Neural cell (in vitro differentiated cells): ENCODE measurements around the gene HS6ST1. TPM values are rescaled to one million over a fixed set of nuclear protein-coding genes. Genes with fewer than 3 reads are reported as not detected.

Experiments
- H2AFZ ChIP-seq: fragments of 200-600, 300-800 bp; sonication (generic), shearing (Covaris generic); 2 replicates; pipeline ENCODE4 v1.6.0; 2014; ENCODE audit warnings: low read depth, mild to moderate bottlenecking, antibody characterized with exemption, low read length, moderate library complexity
- H3F3A ChIP-seq: fragments of 200-600 bp; shearing (Covaris generic); 2 replicates; pipeline ENCODE4 v1.6.1; 2016; ENCODE audit warnings: mild to moderate bottlenecking, moderate library complexity, mixed read lengths, antibody characterized with exemption, low read length; ENCODE audit not compliant: insufficient read depth, poor library complexity, severe bottlenecking
- H3K27ac ChIP-seq: fragments of 200-600, 300-800 bp; sonication (generic), shearing (Covaris generic); 2 replicates; pipeline ENCODE4 v1.5.1; 2014; ENCODE audit warnings: mild to moderate bottlenecking, low read length, moderate library complexity
- H3K27me3 ChIP-seq: fragments of 300-800, 200-600 bp; sonication (generic), shearing (Covaris generic); 2 replicates; pipeline ENCODE4 v1.6.0; 2014; ENCODE audit warnings: mild to moderate bottlenecking, low read depth, low read length, moderate library complexity; ENCODE audit not compliant: insufficient read depth
- H3K36me3 ChIP-seq: fragments of 300-800, 200-600 bp; sonication (generic), shearing (Covaris generic); 2 replicates; pipeline ENCODE4 v1.5.1; 2014; ENCODE audit warnings: mild to moderate bottlenecking, antibody characterized with exemption, low read length, moderate library complexity; ENCODE audit not compliant: insufficient read depth
- H3K4me2 ChIP-seq: fragments of 300-800, 200-600 bp; sonication (generic), shearing (Covaris generic); 2 replicates; pipeline ENCODE4 v1.6.0; 2014; ENCODE audit warnings: mild to moderate bottlenecking, low read length
- H3K4me3 ChIP-seq: fragments of 300-800, 200-600 bp; sonication (generic), shearing (Covaris generic); 2 replicates; pipeline ENCODE4 v1.5.1; 2014; ENCODE audit warnings: mild to moderate bottlenecking, low read length, moderate library complexity
- H3K79me2 ChIP-seq: fragments of 200-600 bp; shearing (Covaris generic); replicated peaks from 2 replicates; pipeline ENCODE4 v1.6.0; 2014; ENCODE audit warnings: mild to moderate bottlenecking, low read length, moderate library complexity; ENCODE audit not compliant: insufficient read depth
- H3K9ac ChIP-seq: fragments of 300-800, 200-600 bp; sonication (generic), shearing (Covaris generic); 2 replicates; pipeline ENCODE4 v1.6.1; 2016; ENCODE audit warnings: mild to moderate bottlenecking, low read length, mixed read lengths
- H3K9me2 ChIP-seq: fragments of 200-600 bp; shearing (Covaris generic); 2 replicates; pipeline ENCODE4 v1.6.1; 2016; ENCODE audit warnings: mild to moderate bottlenecking, low read length, mixed read lengths; ENCODE audit not compliant: insufficient read depth
- H3K9me3 ChIP-seq: fragments of 200-600, 300-800 bp; sonication (generic), shearing (Covaris generic); 2 replicates; pipeline ENCODE4 v1.6.1; 2016; ENCODE audit warnings: mild to moderate bottlenecking, mixed run types, low read length, moderate library complexity, mixed read lengths
- H4K20me1 ChIP-seq: fragments of 200-600 bp; shearing (Covaris generic); 2 replicates; pipeline ENCODE4 v1.6.1; 2016; ENCODE audit warnings: mild to moderate bottlenecking, mixed run types; ENCODE audit not compliant: insufficient read depth
- EP300 ChIP-seq: fragments of 450-650 bp; conservative IDR thresholded peaks from 2 replicates; pipeline ENCODE4 v1.6.1; 2014; ENCODE audit warnings: antibody characterized with exemption, mild to moderate bottlenecking, moderate library complexity; ENCODE audit not compliant: poor library complexity, severe bottlenecking
- EZH2 ChIP-seq: fragments of 200-600, 300-800 bp; shearing (Covaris generic), sonication (generic); IDR thresholded peaks from 2 replicates; pipeline ENCODE4 v1.6.1; 2014; ENCODE audit warnings: antibody characterized with exemption, low read length, borderline replicate concordance, mild to moderate bottlenecking; ENCODE audit not compliant: insufficient read depth, poor library complexity, severe bottlenecking
- MXI1 ChIP-seq: fragments of 450-650 bp; conservative IDR thresholded peaks from 2 replicates; pipeline ENCODE4 v1.6.1; 2014; ENCODE audit warnings: antibody characterized with exemption, mild to moderate bottlenecking; ENCODE audit not compliant: poor library complexity, severe bottlenecking
- POLR2AphosphoS5 ChIP-seq: IDR thresholded peaks from 2 replicates; pipeline ENCODE4 v1.6.1; 2012
- RAD21 ChIP-seq: fragments of 450-650 bp; conservative IDR thresholded peaks from 2 replicates; pipeline ENCODE4 v1.6.1; 2014; ENCODE audit warnings: antibody characterized with exemption, mild to moderate bottlenecking, moderate library complexity
- REST ChIP-seq: IDR thresholded peaks from 2 replicates; pipeline ENCODE4 v1.6.1; 2012; ENCODE audit warnings: borderline replicate concordance
- SMC3 ChIP-seq: fragments of 450-650 bp; conservative IDR thresholded peaks from 2 replicates; pipeline ENCODE4 v1.6.1; 2014; ENCODE audit warnings: antibody characterized with exemption, mild to moderate bottlenecking, moderate library complexity; ENCODE audit not compliant: poor library complexity
- TAF1 ChIP-seq: IDR thresholded peaks from 2 replicates; pipeline ENCODE4 v1.6.1; 2012; ENCODE audit warnings: low read depth
- polyA plus RNA-seq: library from polyadenylated mRNA; depleted of rRNA; stranded (reverse); fragments of >200 nt; gene quantifications from 2 replicates; pipeline ENCODE4 v1.2.3, GENCODE V29; 2014
- TF ChIP-seq, protein P1 (sequence below): fragments of 450-650 bp; IDR thresholded peaks from 2 replicates; pipeline ENCODE4 v1.5.1; 2014; ENCODE audit warnings: antibody characterized with exemption, mild to moderate bottlenecking, moderate library complexity; ENCODE audit not compliant: poor library complexity, severe bottlenecking

Gene HS6ST1
- polyA plus RNA-seq, 1 donor from 2014 or later: 44.1 TPM

DNA sequence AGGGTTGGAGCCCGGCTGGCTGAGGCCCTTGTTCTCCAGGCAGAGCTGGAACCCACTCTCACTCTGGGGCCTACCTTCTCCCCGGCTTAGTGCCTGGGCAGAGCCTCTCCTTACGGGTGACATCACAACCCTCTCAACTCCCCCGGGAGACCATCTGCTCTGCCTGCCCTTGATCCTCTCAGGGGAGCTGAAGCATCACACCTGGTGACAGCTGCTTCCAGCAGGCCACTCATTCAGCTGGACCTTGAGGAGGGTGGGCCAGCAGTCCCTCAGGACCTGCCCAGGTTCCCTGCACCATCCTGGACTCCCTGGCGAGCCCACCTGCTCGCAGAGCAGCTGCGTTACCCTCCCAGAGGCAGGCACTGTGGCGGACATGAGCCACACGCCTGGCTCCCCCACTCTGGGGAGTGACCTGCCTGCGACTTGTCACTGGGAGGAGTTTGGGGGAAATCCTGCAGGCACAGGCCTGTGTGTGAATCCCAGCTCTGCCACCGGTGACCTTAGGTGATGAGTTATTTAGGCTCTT, 13.1 kb downstream of the HS6ST1 start:
- no peaks in the 10 kb centered on the region for H3K36me3 ChIP-seq
- no peaks in the 10 kb centered on the region for H3K9me2 ChIP-seq
- H3K79me2 ChIP-seq: peaks cover 57% of the 10 kb centered on the region
- no peaks in the 10 kb centered on the region for H4K20me1 ChIP-seq
- no peaks in the 10 kb centered on the region for H3F3A ChIP-seq
- no peak overlapping the region for H2AFZ ChIP-seq
- H3K9me3 ChIP-seq: no peaks in the 10 kb centered on the region
- H3K4me2 ChIP-seq: no peak overlapping the region
- H3K27me3 ChIP-seq: no peaks in the 10 kb centered on the region
- TF ChIP-seq POLR2AphosphoS5 (no peak), EP300 (no peak)
- H3K27ac ChIP-seq: no peak overlapping the region
- no peak overlapping the region for H3K4me3 ChIP-seq
- H3K9ac ChIP-seq: no peak overlapping the region

DNA sequence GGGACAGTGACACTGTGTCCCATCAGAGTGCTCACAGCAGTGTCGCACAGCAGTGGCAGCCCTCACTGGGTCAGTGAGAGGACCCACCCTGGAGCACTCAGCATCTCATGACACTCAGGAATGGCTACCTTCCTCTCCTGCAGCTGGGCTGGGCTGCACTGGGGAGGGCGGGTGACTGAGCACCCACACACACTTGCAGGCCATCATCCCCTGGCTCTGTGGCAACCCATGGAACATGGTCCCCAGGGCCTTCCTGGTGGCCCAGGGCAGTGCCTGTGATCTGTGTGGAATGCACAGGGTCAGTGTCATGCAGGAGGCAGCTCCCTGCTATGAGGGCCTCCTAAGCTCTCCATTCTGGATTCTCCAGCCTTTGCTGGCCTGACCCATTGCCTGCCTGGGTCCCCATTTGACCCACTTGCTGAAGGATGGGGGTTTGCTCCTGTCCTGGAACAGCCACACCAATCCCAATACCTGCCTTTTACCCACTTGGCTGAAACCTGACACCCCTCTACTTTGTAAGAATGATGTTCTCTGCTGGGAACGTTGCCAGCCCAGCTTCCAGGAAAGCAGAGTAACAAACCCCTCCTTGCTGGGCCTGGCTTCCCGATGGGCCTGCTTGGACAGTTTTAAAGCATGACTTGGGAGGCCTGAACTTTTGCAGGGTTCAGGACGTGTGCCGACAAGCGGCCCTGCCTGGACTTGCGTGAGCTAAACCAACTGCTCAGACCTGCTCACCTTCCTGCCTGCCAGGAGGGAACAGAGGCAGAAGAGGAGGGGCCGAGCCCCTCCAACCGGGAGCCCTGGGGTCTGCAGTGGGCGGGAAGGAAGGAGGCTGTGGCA, 13.7 kb downstream of the HS6ST1 start:
- no peak overlapping the region for H2AFZ ChIP-seq

More for the DNA sequence above, 13.7 kb downstream of the HS6ST1 start:
- H3K4me3 ChIP-seq: no peak overlapping the region
- no peaks in the 10 kb centered on the region for H3F3A ChIP-seq
- no peaks in the 10 kb centered on the region for H3K9me2 ChIP-seq
- no peak overlapping the region for H3K27ac ChIP-seq
- H3K9ac ChIP-seq: no peak overlapping the region
- no peak for TF ChIP-seq EZH2
- TF ChIP-seq, protein P1, sequence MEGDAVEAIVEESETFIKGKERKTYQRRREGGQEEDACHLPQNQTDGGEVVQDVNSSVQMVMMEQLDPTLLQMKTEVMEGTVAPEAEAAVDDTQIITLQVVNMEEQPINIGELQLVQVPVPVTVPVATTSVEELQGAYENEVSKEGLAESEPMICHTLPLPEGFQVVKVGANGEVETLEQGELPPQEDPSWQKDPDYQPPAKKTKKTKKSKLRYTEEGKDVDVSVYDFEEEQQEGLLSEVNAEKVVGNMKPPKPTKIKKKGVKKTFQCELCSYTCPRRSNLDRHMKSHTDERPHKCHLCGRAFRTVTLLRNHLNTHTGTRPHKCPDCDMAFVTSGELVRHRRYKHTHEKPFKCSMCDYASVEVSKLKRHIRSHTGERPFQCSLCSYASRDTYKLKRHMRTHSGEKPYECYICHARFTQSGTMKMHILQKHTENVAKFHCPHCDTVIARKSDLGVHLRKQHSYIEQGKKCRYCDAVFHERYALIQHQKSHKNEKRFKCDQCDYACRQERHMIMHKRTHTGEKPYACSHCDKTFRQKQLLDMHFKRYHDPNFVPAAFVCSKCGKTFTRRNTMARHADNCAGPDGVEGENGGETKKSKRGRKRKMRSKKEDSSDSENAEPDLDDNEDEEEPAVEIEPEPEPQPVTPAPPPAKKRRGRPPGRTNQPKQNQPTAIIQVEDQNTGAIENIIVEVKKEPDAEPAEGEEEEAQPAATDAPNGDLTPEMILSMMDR: no peak
- no peak for TF ChIP-seq REST
- TF ChIP-seq TAF1: no peak
- no peak for TF ChIP-seq POLR2AphosphoS5
- no peak for TF ChIP-seq SMC3
- no peak for TF ChIP-seq MXI1
- TF ChIP-seq EP300: no peak
- no peak for TF ChIP-seq RAD21
- H3K4me2 ChIP-seq: no peak overlapping the region
- peaks cover 57% of the 10 kb centered on the region for H3K79me2 ChIP-seq
- no peaks in the 10 kb centered on the region for H3K9me3 ChIP-seq
- H4K20me1 ChIP-seq: no peaks in the 10 kb centered on the region
- H3K27me3 ChIP-seq: no peaks in the 10 kb centered on the region
- H3K36me3 ChIP-seq: no peaks in the 10 kb centered on the region
